ENCODE results near the gene CSNK1D.
"Not testable (repeated sequence)": the region's sequence is repeated elsewhere in the genome, so short reads cannot be mapped to it uniquely, and the experiment has no call there.

Gene CSNK1D

GRCh38 chr17:82212331-82213250 lies 60.9 kb downstream of the CSNK1D start, which contains the start of gene CCDC57:
Gene CCDC57 (minus strand): TSS chr17:82212842. CDS start chr17:82201944, 10,898 bp downstream.
- peak; percentile 87 for DNase-seq

GRCh38 chr17:82210655-82211054 lies 62.8 kb downstream of the CSNK1D start:
- DNase-seq, result not testable (repeated sequence)

GRCh38 chr17:82205720-82206508 lies 67.6 kb downstream of the CSNK1D start:
- peak; percentile 82 for DNase-seq

- no peak for DNase-seq
Measured at GRCh38 chr17:82204831-82205719, 68.4 kb downstream of the CSNK1D start.

- DNase-seq, result no peak
Measured at GRCh38 chr17:82203920-82204319, 69.6 kb downstream of the CSNK1D start.

GRCh38 chr17:82202981-82203380 lies 70.5 kb downstream of the CSNK1D start:
- no peak for DNase-seq

- DNase-seq, result no peak
Measured at GRCh38 chr17:82201498-82201910, 72.0 kb downstream of the CSNK1D start.

GRCh38 chr17:82200743-82201497 lies 72.6 kb downstream of the CSNK1D start:
- no peak for DNase-seq

GRCh38 chr17:82200135-82200534 lies 73.4 kb downstream of the CSNK1D start:
- no peak for DNase-seq

GRCh38 chr17:82199496-82199895 lies 74.0 kb downstream of the CSNK1D start:
- DNase-seq, result no peak

- DNase-seq, result no peak
Measured at GRCh38 chr17:82198092-82198491, 75.4 kb downstream of the CSNK1D start.

GRCh38 chr17:82195675-82196672 lies 77.5 kb downstream of the CSNK1D start:
- DNase-seq, result no peak

- DNase-seq, result no peak
Measured at GRCh38 chr17:82194765-82195164, 78.7 kb downstream of the CSNK1D start.

GRCh38 chr17:82193520-82194220 lies 79.8 kb downstream of the CSNK1D start:
- DNase-seq, result no peak

- not testable (repeated sequence) for DNase-seq
Measured at GRCh38 chr17:82193050-82193449, 80.5 kb downstream of the CSNK1D start.

Measured in right forelimb (tissue), 1 donor.